GM12892 (cell line): Measurements from ENCODE around the gene DLG2.

Experiments
- POLR2A ChIP-seq: IDR thresholded peaks from 2 replicates; pipeline ENCODE4 v1.6.1; 2011; ENCODE audit warnings: low read depth, low read length, control low read depth
- POLR2AphosphoS5 ChIP-seq: IDR thresholded peaks from 2 replicates; pipeline ENCODE4 v1.6.1; 2011; ENCODE audit warnings: low read depth, low read length, control low read depth

DNA sequence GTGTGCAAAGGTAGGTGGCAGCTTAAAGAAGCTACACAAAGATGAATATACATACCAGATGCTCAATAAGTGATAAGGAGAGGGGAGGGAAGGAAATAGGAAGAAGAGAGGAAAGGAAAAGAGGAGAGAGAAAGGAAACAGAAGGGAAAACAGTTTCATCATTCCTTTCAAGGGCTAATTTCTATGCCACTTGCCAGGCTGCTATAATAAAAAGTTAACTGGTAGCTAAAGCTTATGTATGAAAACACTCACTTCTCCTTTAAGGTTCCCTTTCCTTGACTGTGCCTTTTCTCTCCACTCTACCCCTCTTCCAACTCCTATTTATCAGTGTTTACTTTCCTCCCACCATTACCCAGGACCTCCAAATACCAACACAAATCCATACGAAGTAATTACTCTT, 347.9 kb downstream of the DLG2 start:
- no peak for TF ChIP-seq POLR2A
- no peak for TF ChIP-seq POLR2AphosphoS5
